ENCODE measurements around the gene CRYGS. TPM values are rescaled to one million over a fixed set of nuclear protein-coding genes. Genes with fewer than 3 reads are reported as not detected.

CRYGS gene
- total RNA-seq, 2 experiments from 2014 or later = 3.5 to 7.0 TPM

- H3K9me2 ChIP-seq (ENCODE audit: insufficient read depth, low read length) = no peaks in the 10 kb centered on the region
- H4K20me1 ChIP-seq (ENCODE audit: insufficient read depth, low read length) = no peaks in the 10 kb centered on the region
- H3K4me3 ChIP-seq (ENCODE audit: low read depth, low read length, poor library complexity, severe bottlenecking) = no peak overlapping the region
- ChIA-PET POLR2A (no interaction called here), CTCF (ENCODE audit: unreplicated experiment) (no interaction called here)
- no peak overlapping the region for H3K4me2 ChIP-seq (ENCODE audit: low read length)
- H3K9me3 ChIP-seq (ENCODE audit: low read length) = no peaks in the 10 kb centered on the region
- no peaks in the 10 kb centered on the region for H3K36me3 ChIP-seq (ENCODE audit: insufficient read depth, low read length)
- intact Hi-C loops (cut with micrococcal nuclease; ENCODE audit: unreplicated experiment) = no loop called here
- peak; percentile 21 for DNase-seq (ENCODE audit: low spot score)
- H3K4me1 ChIP-seq (ENCODE audit: insufficient read depth, low read length, poor library complexity, severe bottlenecking) = peaks cover 29% of the 10 kb centered on the region
- no TSS peak for BruUV-seq (replicated peaks)
- H3K79me2 ChIP-seq (ENCODE audit: insufficient read depth, low read depth, low read length) = no peaks in the 10 kb centered on the region
- H2AFZ ChIP-seq (ENCODE audit: low read length) = no peak overlapping the region
- TF ChIP-seq EZH2phosphoT487 (IDR thresholded peaks at IDR 0.05; ENCODE audit: borderline replicate concordance, low read depth, low read length) (no peak), CTCF (conservative IDR thresholded peaks at IDR 0.05; ENCODE audit: low read length) (no peak)
- H3K27ac ChIP-seq (ENCODE audit: low read depth, low read length, poor library complexity, severe bottlenecking) = no peak overlapping the region
Measured at GRCh38 chr3:186515125-186515524, 29.1 kb downstream of the CRYGS start.

- Histone ChIP-seq H3K4me3 (ENCODE audit: low read depth, low read length, poor library complexity, severe bottlenecking) (no peak overlapping the region), H2AFZ (ENCODE audit: low read length) (no peak overlapping the region), H3K36me3 (ENCODE audit: insufficient read depth, low read length) (no peaks in the 10 kb centered on the region), H3K9me2 (ENCODE audit: insufficient read depth, low read length) (no peaks in the 10 kb centered on the region), H4K20me1 (ENCODE audit: insufficient read depth, low read length) (no peaks in the 10 kb centered on the region), H3K4me1 (ENCODE audit: insufficient read depth, low read length, poor library complexity, severe bottlenecking) (peaks cover 22% of the 10 kb centered on the region), H3K9me3 (ENCODE audit: low read length) (no peaks in the 10 kb centered on the region), H3K4me2 (ENCODE audit: low read length) (no peak overlapping the region), H3K27ac (ENCODE audit: low read depth, low read length, poor library complexity, severe bottlenecking) (no peak overlapping the region), H3K79me2 (ENCODE audit: insufficient read depth, low read depth, low read length) (no peaks in the 10 kb centered on the region)
- intact Hi-C loops (cut with micrococcal nuclease; ENCODE audit: unreplicated experiment) = no loop called here
- TF ChIP-seq EZH2phosphoT487 (IDR thresholded peaks at IDR 0.05; ENCODE audit: borderline replicate concordance, low read depth, low read length) = no peak
- TF ChIP-seq CTCF (conservative IDR thresholded peaks at IDR 0.05; ENCODE audit: low read length) = peak; percentile 65
- ChIA-PET CTCF (ENCODE audit: unreplicated experiment) (no interaction called here), POLR2A (interaction anchor here (1.0 kb wide), 1 partner anchor 178 kb away, joined by 3 read pairs; no protein-coding TSS in a partner anchor)
- DNase-seq (ENCODE audit: low spot score) = no peak
- BruUV-seq (replicated peaks) = no TSS peak
Measured at GRCh38 chr3:186514296-186515002, 29.7 kb downstream of the CRYGS start.

GRCh38 chr3:186513386-186513785 is 30.8 kb downstream of the CRYGS start:
- Histone ChIP-seq H3K4me1 (ENCODE audit: insufficient read depth, low read length, poor library complexity, severe bottlenecking) (peaks cover 11% of the 10 kb centered on the region), H3K27ac (ENCODE audit: low read depth, low read length, poor library complexity, severe bottlenecking) (no peak overlapping the region), H3K36me3 (ENCODE audit: insufficient read depth, low read length) (no peaks in the 10 kb centered on the region), H3K79me2 (ENCODE audit: insufficient read depth, low read depth, low read length) (no peaks in the 10 kb centered on the region), H3K4me3 (ENCODE audit: low read depth, low read length, poor library complexity, severe bottlenecking) (no peak overlapping the region), H3K4me2 (ENCODE audit: low read length) (no peak overlapping the region), H3K9me3 (ENCODE audit: low read length) (no peaks in the 10 kb centered on the region), H3K9me2 (ENCODE audit: insufficient read depth, low read length) (no peaks in the 10 kb centered on the region), H4K20me1 (ENCODE audit: insufficient read depth, low read length) (no peaks in the 10 kb centered on the region), H2AFZ (ENCODE audit: low read length) (no peak overlapping the region)
- DNase-seq (ENCODE audit: low spot score) = no peak
- BruUV-seq (replicated peaks) = no TSS peak
- no peak for TF ChIP-seq CTCF (conservative IDR thresholded peaks at IDR 0.05; ENCODE audit: low read length)
- TF ChIP-seq EZH2phosphoT487 (IDR thresholded peaks at IDR 0.05; ENCODE audit: borderline replicate concordance, low read depth, low read length) = no peak
- POLR2A ChIA-PET = interaction anchor here (0.7 to 1.0 kb wide), 2 partner anchors 177 to 258 kb away, joined by 3 read pairs; no protein-coding TSS in a partner anchor
- intact Hi-C loops (cut with micrococcal nuclease; ENCODE audit: unreplicated experiment) = no loop called here
- CTCF ChIA-PET (ENCODE audit: unreplicated experiment) = no interaction called here

All from OCI-LY7 (cell line).